Activated CD8-positive, alpha-beta T cell treated with anti-CD3 and anti-CD28 coated beads, Interleukin-2, amount 10 ng/mL, durations not matched to agents 7 days and 5 days (primary cell): ENCODE measurements around the gene CYP27A1. TPM values are rescaled to one million over a fixed set of nuclear protein-coding genes. Genes with fewer than 3 reads are reported as not detected.

Source experiments
- ATAC-seq: fragments of 150-1000 bp; cut with Tn5 transposase; one replicate; pipeline ENCODE4 v1.10.0; 2021; ENCODE audit warnings: moderate library complexity
- CTCF ChIA-PET: fragments of 350-600 bp; sonication (Branson Sonifier 250); formaldehyde crosslinking; loops from one replicate; lab custom pipeline; 2021; ENCODE audit warnings: antibody characterized with exemption; lab: Charles Lee
- POLR2A ChIA-PET: fragments of 350-600 bp; sonication (Branson Sonifier 250); formaldehyde crosslinking; loops from one replicate; lab custom pipeline; 2021; ENCODE audit warnings: antibody characterized with exemption; lab: Charles Lee
- DNase-seq: peaks from one replicate; pipeline ENCODE4 v3.0.0-alpha.2; 2020
- H3K27ac Mint-ChIP-seq: one replicate; pipeline ENCODE4 v1.8.0; 2021; ENCODE audit warnings: mild to moderate bottlenecking, mixed read lengths
- H3K27me3 Mint-ChIP-seq: one replicate; pipeline ENCODE4 v1.8.0; 2021; ENCODE audit warnings: low read depth, mixed read lengths
- H3K36me3 Mint-ChIP-seq: one replicate; pipeline ENCODE4 v1.8.0; 2021; ENCODE audit warnings: low read depth, mixed read lengths
- H3K4me1 Mint-ChIP-seq: one replicate; pipeline ENCODE4 v1.8.0; 2021; ENCODE audit warnings: low read depth, mixed read lengths
- H3K4me3 Mint-ChIP-seq: one replicate; pipeline ENCODE4 v1.8.0; 2021; ENCODE audit warnings: mild to moderate bottlenecking, mixed read lengths
- H3K9me3 Mint-ChIP-seq: one replicate; pipeline ENCODE4 v1.8.0; 2022; ENCODE audit warnings: mixed read lengths; ENCODE audit not compliant: insufficient read depth
- total RNA-seq, 2 experiments: library from RNA; stranded (reverse); gene quantifications; one replicate each; pipeline ENCODE4 v1.2.3, GENCODE V29; 2021

CYP27A1 gene
- total RNA-seq, 2 experiments from 2014 or later: not detected

- H3K4me3 Mint-ChIP-seq: no peak overlapping the region
- ChIA-PET CTCF (no interaction called here), POLR2A (interaction anchor here (0.6 kb wide), 1 partner anchor 253 kb away, joined by 3 read pairs; no protein-coding TSS in a partner anchor)
- peaks cover 21% of the 10 kb centered on the region for H3K27me3 Mint-ChIP-seq
- ATAC-seq (no peak), DNase-seq (no peak)
- no peaks in the 10 kb centered on the region for H3K4me1 Mint-ChIP-seq
- H3K36me3 Mint-ChIP-seq: no peaks in the 10 kb centered on the region
- H3K27ac Mint-ChIP-seq: no peak overlapping the region
- H3K9me3 Mint-ChIP-seq: no peaks in the 10 kb centered on the region
These were observed 32.0 kb downstream of the CYP27A1 start for GRCh38 chr2:218813771-218814460.

DNA sequence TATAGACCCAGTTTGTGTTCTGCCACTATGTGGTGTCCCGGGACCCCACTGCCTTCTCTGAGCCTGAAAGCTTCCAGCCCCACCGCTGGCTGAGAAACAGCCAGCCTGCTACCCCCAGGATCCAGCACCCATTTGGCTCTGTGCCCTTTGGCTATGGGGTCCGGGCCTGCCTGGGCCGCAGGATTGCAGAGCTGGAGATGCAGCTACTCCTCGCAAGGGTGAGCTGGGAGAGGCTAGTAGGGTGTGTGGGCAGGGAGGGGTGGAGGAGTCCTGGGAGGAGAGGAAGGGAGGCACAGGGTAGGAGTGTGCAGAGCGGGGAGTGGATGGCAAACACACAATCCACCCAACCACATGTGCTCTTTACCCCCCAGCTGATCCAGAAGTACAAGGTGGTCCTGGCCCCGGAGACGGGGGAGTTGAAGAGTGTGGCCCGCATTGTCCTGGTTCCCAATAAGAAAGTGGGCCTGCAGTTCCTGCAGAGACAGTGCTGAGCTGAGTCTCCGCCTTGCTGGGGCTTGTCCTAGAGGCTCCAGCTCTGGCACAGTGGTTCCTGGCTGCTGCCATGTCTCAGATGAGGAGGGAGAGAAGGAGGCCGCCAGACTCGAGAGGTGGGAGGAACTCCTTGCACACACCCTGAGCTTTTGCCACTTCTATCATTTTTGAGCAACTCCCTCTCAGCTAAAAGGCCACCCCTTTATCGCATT is 32.7 kb downstream of the CYP27A1 start:
- Mint-ChIP-seq H3K9me3 (no peaks in the 10 kb centered on the region), H3K36me3 (no peaks in the 10 kb centered on the region), H3K27me3 (peaks cover 16% of the 10 kb centered on the region), H3K27ac (no peak overlapping the region), H3K4me3 (no peak overlapping the region), H3K4me1 (no peaks in the 10 kb centered on the region)
- POLR2A ChIA-PET: no interaction called here
- CTCF ChIA-PET: interaction anchor here (1.0 kb wide), 1 partner anchor 19 kb away, joined by 4 read pairs; no protein-coding TSS in a partner anchor
- DNase-seq (no peak), ATAC-seq (no peak)

- no peak for DNase-seq
- ChIA-PET CTCF (interaction anchor here (1.0 kb wide), 1 partner anchor 19 kb away, joined by 4 read pairs; no protein-coding TSS in a partner anchor), POLR2A (no interaction called here)
- ATAC-seq: no peak
- H3K36me3 Mint-ChIP-seq: no peaks in the 10 kb centered on the region
- H3K4me3 Mint-ChIP-seq: no peak overlapping the region
- no peaks in the 10 kb centered on the region for H3K9me3 Mint-ChIP-seq
- H3K27me3 Mint-ChIP-seq: peaks cover 16% of the 10 kb centered on the region
- no peak overlapping the region for H3K27ac Mint-ChIP-seq
- H3K4me1 Mint-ChIP-seq: no peaks in the 10 kb centered on the region
These were observed 33.3 kb downstream of the CYP27A1 start for GRCh38 chr2:218815244-218815637.

GRCh38 chr2:218815649-218816048 is 33.7 kb downstream of the CYP27A1 start:
- ATAC-seq (no peak), DNase-seq (no peak)
- Mint-ChIP-seq H3K27ac (no peak overlapping the region), H3K36me3 (no peaks in the 10 kb centered on the region), H3K4me3 (no peak overlapping the region), H3K9me3 (no peaks in the 10 kb centered on the region), H3K4me1 (no peaks in the 10 kb centered on the region), H3K27me3 (peaks cover 16% of the 10 kb centered on the region)
- POLR2A ChIA-PET: no interaction called here
- CTCF ChIA-PET: interaction anchor here (1.0 kb wide), 1 partner anchor 18 kb away, joined by 4 read pairs; no protein-coding TSS in a partner anchor

GRCh38 chr2:218816561-218817011 is 34.6 kb downstream of the CYP27A1 start:
- POLR2A ChIA-PET: no interaction called here
- ATAC-seq (no peak), DNase-seq (no peak)
- no peaks in the 10 kb centered on the region for H3K9me3 Mint-ChIP-seq
- H3K27ac Mint-ChIP-seq: no peak overlapping the region
- CTCF ChIA-PET: interaction anchor here (1.4 kb wide), 1 partner anchor 129 kb away, joined by 3 read pairs; no protein-coding TSS in a partner anchor
- no peak overlapping the region for H3K4me3 Mint-ChIP-seq
- H3K36me3 Mint-ChIP-seq: no peaks in the 10 kb centered on the region
- H3K27me3 Mint-ChIP-seq: peaks cover 16% of the 10 kb centered on the region
- H3K4me1 Mint-ChIP-seq: no peaks in the 10 kb centered on the region

DNA sequence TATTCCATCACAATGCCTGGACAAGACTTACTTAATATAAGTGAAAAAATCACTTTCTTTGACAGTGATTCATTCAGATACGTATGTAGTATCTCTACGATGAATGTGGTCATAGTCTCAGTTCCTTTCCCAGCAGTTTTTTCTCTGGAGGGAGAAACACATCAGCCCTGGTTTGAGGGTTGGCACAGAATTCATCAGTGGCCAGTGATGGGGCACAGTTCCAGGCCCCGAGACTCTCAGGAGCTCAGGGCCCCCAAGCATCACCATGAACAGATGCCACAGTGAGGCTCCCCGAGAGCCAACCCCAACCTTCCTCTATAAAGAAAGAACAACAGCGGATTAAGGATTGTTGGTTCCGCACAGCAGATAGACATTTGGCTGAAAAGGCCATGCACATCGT is 37.1 kb downstream of the CYP27A1 start:
- peaks cover 14% of the 10 kb centered on the region for H3K27me3 Mint-ChIP-seq
- DNase-seq (no peak), ATAC-seq (no peak)
- CTCF ChIA-PET: no interaction called here
- no peak overlapping the region for H3K4me3 Mint-ChIP-seq
- H3K27ac Mint-ChIP-seq: no peak overlapping the region
- no peaks in the 10 kb centered on the region for H3K9me3 Mint-ChIP-seq
- H3K36me3 Mint-ChIP-seq: no peaks in the 10 kb centered on the region
- POLR2A ChIA-PET: no interaction called here
- H3K4me1 Mint-ChIP-seq: no peaks in the 10 kb centered on the region

DNA sequence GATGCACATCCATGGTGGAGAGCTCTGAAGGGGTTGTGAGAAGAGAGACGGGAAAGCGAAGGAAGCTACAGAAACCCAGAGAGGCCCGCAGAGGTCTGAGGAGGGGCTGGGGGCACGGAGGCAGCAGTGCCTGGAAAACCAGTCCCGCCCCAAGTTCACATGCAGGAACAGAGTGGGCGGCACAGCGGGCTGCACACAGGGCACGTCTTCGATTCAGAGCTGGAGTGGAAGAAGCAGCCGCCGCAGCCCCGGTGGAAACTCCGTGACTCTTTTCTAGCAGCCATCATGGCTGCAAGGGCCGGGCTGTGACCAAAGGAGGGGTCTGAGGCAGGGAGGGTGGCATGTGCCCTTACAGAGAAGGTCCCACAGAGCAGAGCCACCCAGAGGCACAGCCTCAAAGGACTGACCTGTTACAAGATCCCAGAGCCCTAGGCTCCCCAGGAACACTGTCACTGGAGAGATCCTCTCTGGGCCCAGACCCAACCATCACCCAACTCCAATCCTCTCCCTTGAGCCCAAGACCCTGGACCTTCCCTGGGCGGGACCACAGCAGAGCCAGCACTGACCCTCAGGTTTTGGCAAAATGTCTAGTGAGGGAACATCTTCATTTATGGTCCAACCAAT is 38.9 kb downstream of the CYP27A1 start:
- ChIA-PET CTCF (no interaction called here), POLR2A (no interaction called here)
- H3K9me3 Mint-ChIP-seq: no peaks in the 10 kb centered on the region
- H3K4me1 Mint-ChIP-seq: no peaks in the 10 kb centered on the region
- no peaks in the 10 kb centered on the region for H3K36me3 Mint-ChIP-seq
- no peak overlapping the region for H3K27ac Mint-ChIP-seq
- no peak overlapping the region for H3K4me3 Mint-ChIP-seq
- DNase-seq (no peak), ATAC-seq (no peak)
- peaks cover 14% of the 10 kb centered on the region for H3K27me3 Mint-ChIP-seq

DNA sequence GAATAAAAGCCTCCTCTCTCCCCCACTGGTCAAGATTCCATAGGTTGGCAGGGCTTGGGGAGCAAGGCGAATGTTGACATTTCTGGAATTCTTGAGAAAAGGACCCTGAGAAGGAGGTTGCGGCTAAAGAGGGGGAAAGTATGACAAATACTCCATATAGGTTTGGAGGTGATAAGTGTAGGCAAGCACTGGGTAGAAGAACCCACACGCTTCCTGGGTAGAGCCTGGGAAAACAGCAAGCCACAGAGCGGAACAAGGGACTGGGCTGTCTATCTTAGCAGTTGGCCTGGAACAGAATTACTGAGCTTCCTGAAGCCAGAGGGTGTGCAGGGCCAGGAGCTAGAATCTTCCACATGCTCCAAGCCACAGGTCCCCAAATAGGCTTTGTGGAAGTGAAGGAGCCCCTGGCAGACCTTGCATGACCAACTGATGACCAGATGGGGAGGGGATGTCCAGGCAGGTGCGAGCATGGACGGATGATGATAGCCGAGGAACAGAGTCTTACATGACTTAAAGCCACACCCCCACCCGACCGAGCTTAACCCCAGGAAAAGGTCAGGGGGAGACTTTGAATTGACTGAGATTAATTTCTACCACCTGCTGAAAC is 39.8 kb downstream of the CYP27A1 start:
- ChIA-PET POLR2A (no interaction called here), CTCF (no interaction called here)
- ATAC-seq: no peak
- DNase-seq: no peak
- no peak overlapping the region for H3K4me3 Mint-ChIP-seq
- H3K27ac Mint-ChIP-seq: no peak overlapping the region
- no peaks in the 10 kb centered on the region for H3K36me3 Mint-ChIP-seq
- no peaks in the 10 kb centered on the region for H3K9me3 Mint-ChIP-seq
- H3K4me1 Mint-ChIP-seq: no peaks in the 10 kb centered on the region
- peaks cover 10% of the 10 kb centered on the region for H3K27me3 Mint-ChIP-seq

DNA sequence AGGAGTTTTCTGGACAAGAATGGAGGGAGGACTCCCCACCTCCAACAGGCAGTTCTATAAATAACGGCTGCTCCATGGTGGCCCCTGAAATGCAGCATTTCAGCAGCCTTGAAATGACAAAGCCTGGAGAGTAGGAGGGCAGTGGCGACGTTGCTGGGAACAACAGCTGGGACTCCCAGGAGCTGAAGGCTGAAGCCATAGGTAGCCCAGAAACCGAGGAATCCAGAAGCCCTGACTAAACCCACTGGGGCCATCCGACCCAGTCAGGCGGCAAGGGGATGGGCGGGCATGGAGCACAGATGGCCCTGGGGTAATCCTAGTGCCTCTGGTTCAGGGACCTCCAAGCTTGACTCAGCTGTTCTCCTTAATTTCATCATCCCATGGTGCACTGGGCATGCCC is 40.7 kb downstream of the CYP27A1 start:
- CTCF ChIA-PET: no interaction called here
- ATAC-seq (no peak), DNase-seq (no peak)
- POLR2A ChIA-PET: no interaction called here
- H3K27me3 Mint-ChIP-seq: peaks cover 5% of the 10 kb centered on the region
- H3K27ac Mint-ChIP-seq: no peak overlapping the region
- no peaks in the 10 kb centered on the region for H3K9me3 Mint-ChIP-seq
- H3K4me3 Mint-ChIP-seq: no peak overlapping the region
- no peaks in the 10 kb centered on the region for H3K36me3 Mint-ChIP-seq
- no peaks in the 10 kb centered on the region for H3K4me1 Mint-ChIP-seq

- Mint-ChIP-seq H3K36me3 (no peaks in the 10 kb centered on the region), H3K4me1 (no peaks in the 10 kb centered on the region), H3K27ac (no peak overlapping the region), H3K27me3 (peaks cover 1% of the 10 kb centered on the region), H3K4me3 (no peak overlapping the region), H3K9me3 (no peaks in the 10 kb centered on the region)
- no peak for DNase-seq
- CTCF ChIA-PET: no interaction called here
- POLR2A ChIA-PET: no interaction called here
- ATAC-seq: no peak
These were observed 41.4 kb downstream of the CYP27A1 start for GRCh38 chr2:218823196-218823855.

- DNase-seq (no peak), ATAC-seq (no peak)
- Mint-ChIP-seq H3K4me1 (no peaks in the 10 kb centered on the region), H3K27ac (no peak overlapping the region), H3K9me3 (no peaks in the 10 kb centered on the region), H3K4me3 (no peak overlapping the region), H3K27me3 (no peaks in the 10 kb centered on the region), H3K36me3 (no peaks in the 10 kb centered on the region)
- ChIA-PET POLR2A (no interaction called here), CTCF (no interaction called here)
These were observed 42.1 kb downstream of the CYP27A1 start for GRCh38 chr2:218824004-218824403.
